ENCODE measurements around the gene CXCL3. TPM values are rescaled to one million over a fixed set of nuclear protein-coding genes. Genes with fewer than 3 reads are reported as not detected.

The CXCL3 gene
- total RNA-seq, 2 experiments from 2014 or later, result 0.30 to 0.61 TPM

GRCh38 chr4:74045247-74045646 lies 6.8 kb upstream of the CXCL3 start:
- DNase-seq, result no peak
- Histone ChIP-seq H3K27me3 (ENCODE audit: control insufficient read depth in 1 of 2, insufficient read depth in 2 of 2, low read length in 2 of 2) (peaks cover 0 to 8% of the 10 kb centered on the region in 2 experiments), H3K4me1 (ENCODE audit: insufficient read depth, low read length) (no peaks in the 10 kb centered on the region), H3K4me3 (ENCODE audit: low read length) (no peak overlapping the region), H3K36me3 (ENCODE audit: insufficient read depth, low read length) (no peaks in the 10 kb centered on the region), H3K27ac (ENCODE audit: low read depth in 1 of 2, low read length in 2 of 2) (no peak overlapping the region), H3K9me3 (ENCODE audit: control insufficient read depth in 1 of 2, insufficient read depth in 1 of 2, low read length in 2 of 2) (no peaks in the 10 kb centered on the region)
- Mint-ChIP-seq H3K4me3 (no peak overlapping the region), H3K4me1 (ENCODE audit: low read depth) (no peaks in the 10 kb centered on the region), H3K27me3 (peaks cover 26% of the 10 kb centered on the region), H3K36me3 (ENCODE audit: low read depth) (no peaks in the 10 kb centered on the region), H3K27ac (no peak overlapping the region), H3K9me3 (peaks cover 11% of the 10 kb centered on the region)
- ChIA-PET POLR2A (no interaction called here), CTCF (no interaction called here)
- intact Hi-C loops (cut with DNase I, micrococcal nuclease), result no loop called here
- no peak for TF ChIP-seq CTCF (IDR thresholded peaks at IDR 0.05)
- no peak for ATAC-seq (ENCODE audit: poor library complexity)

GRCh38 chr4:74044677-74045076 lies 6.2 kb upstream of the CXCL3 start:
- H3K27me3 Mint-ChIP-seq, result peaks cover 32% of the 10 kb centered on the region
- ChIA-PET CTCF (no interaction called here), POLR2A (no interaction called here)
- Histone ChIP-seq H3K36me3 (ENCODE audit: insufficient read depth, low read length) (no peaks in the 10 kb centered on the region), H3K27ac (ENCODE audit: low read depth in 1 of 2, low read length in 2 of 2) (no peak overlapping the region), H3K27me3 (ENCODE audit: control insufficient read depth in 1 of 2, insufficient read depth in 2 of 2, low read length in 2 of 2) (peaks cover 0 to 14% of the 10 kb centered on the region in 2 experiments), H3K9me3 (ENCODE audit: control insufficient read depth in 1 of 2, insufficient read depth in 1 of 2, low read length in 2 of 2) (no peaks in the 10 kb centered on the region), H3K4me3 (ENCODE audit: low read length) (no peak overlapping the region), H3K4me1 (ENCODE audit: insufficient read depth, low read length) (no peaks in the 10 kb centered on the region)
- H3K9me3 Mint-ChIP-seq, result peaks cover 11% of the 10 kb centered on the region
- no peak overlapping the region for H3K4me3 Mint-ChIP-seq
- ATAC-seq (ENCODE audit: poor library complexity) (no peak), DNase-seq (no peak)
- H3K27ac Mint-ChIP-seq, result no peak overlapping the region
- intact Hi-C loops (cut with DNase I, micrococcal nuclease), result no loop called here
- no peak for TF ChIP-seq CTCF (IDR thresholded peaks at IDR 0.05)
- H3K36me3 Mint-ChIP-seq (ENCODE audit: low read depth), result no peaks in the 10 kb centered on the region
- H3K4me1 Mint-ChIP-seq (ENCODE audit: low read depth), result peaks cover under 1% of the 10 kb centered on the region

GRCh38 chr4:74042681-74043080 lies 4.2 kb upstream of the CXCL3 start:
- peaks cover 5% of the 10 kb centered on the region for H3K9me3 Mint-ChIP-seq

More at GRCh38 chr4:74042681-74043080, 4.2 kb upstream of the CXCL3 start:
- peaks cover 10 to 31% of the 10 kb centered on the region in 2 experiments for H3K27me3 ChIP-seq (ENCODE audit: control insufficient read depth in 1 of 2, insufficient read depth in 2 of 2, low read length in 2 of 2)
- Mint-ChIP-seq H3K4me1 (ENCODE audit: low read depth) (peaks cover 13% of the 10 kb centered on the region), H3K27me3 (peaks cover 47% of the 10 kb centered on the region), H3K4me3 (no peak overlapping the region), H3K27ac (no peak overlapping the region), H3K36me3 (ENCODE audit: low read depth) (no peaks in the 10 kb centered on the region)
- ChIA-PET CTCF (no interaction called here), POLR2A (no interaction called here)
- DNase-seq (no peak), ATAC-seq (ENCODE audit: poor library complexity) (no peak)
- intact Hi-C loops (cut with DNase I, micrococcal nuclease), result no loop called here
- H3K27ac ChIP-seq (ENCODE audit: low read depth in 1 of 2, low read length in 2 of 2), result no peak overlapping the region
- H3K36me3 ChIP-seq (ENCODE audit: insufficient read depth, low read length), result no peaks in the 10 kb centered on the region
- H3K4me1 ChIP-seq (ENCODE audit: insufficient read depth, low read length), result peaks cover 9% of the 10 kb centered on the region
- H3K4me3 ChIP-seq (ENCODE audit: low read length), result no peak overlapping the region
- H3K9me3 ChIP-seq (ENCODE audit: control insufficient read depth in 1 of 2, insufficient read depth in 1 of 2, low read length in 2 of 2), result no peaks in the 10 kb centered on the region
- no peak for TF ChIP-seq CTCF (IDR thresholded peaks at IDR 0.05)

Data from CD4-positive, alpha-beta T cell (primary cell).